Adrenal gland (tissue), 12 donors: ENCODE measurements around the gene SERP2. TPM values are rescaled to one million over a fixed set of nuclear protein-coding genes. Genes with fewer than 3 reads are reported as not detected.

ENCODE experiments used
- DNase-seq, 7 donors: peaks; one replicate each; pipeline ENCODE4 v3.0.0-alpha.2; 2019 to 2020
- H3K27ac ChIP-seq, 5 donors: fragments of 200-600 bp; sonication (generic) in 4 of 5; 1 replicate in 3 of 5; 2 replicates in 2 of 5; pipeline versions ENCODE4 v1.5.1 to v1.8.0; 2016 to 2020; ENCODE audit warnings: mild to moderate bottlenecking in 1 of 5
- H3K27me3 ChIP-seq: fragments of 200-600 bp; 2 replicates; pipeline ENCODE4 v1.8.0; 2021
- H3K36me3 ChIP-seq, 2 donors: fragments of 200-600 bp; replicated peaks in 1 of 2; 1 replicate in 1 of 2; 2 replicates in 1 of 2; pipeline versions ENCODE4 v1.5.1 to v1.8.0; 2018 to 2022
- H3K4me1 ChIP-seq, 2 donors: fragments of 200-600 bp; replicated peaks in 1 of 2; 1 replicate in 1 of 2; 2 replicates in 1 of 2; pipeline versions ENCODE4 v1.5.1 to v1.8.0; 2018 to 2021
- H3K4me3 ChIP-seq, 4 donors: fragments of 200-600 bp; sonication (generic) in 3 of 4; one replicate each; pipeline ENCODE4 v1.5.1; 2016 to 2018
- H3K9me3 ChIP-seq, 3 donors: fragments of 200-600 bp; sonication (generic) in 1 of 3; replicated peaks in 1 of 3; 1 replicate in 2 of 3; 2 replicates in 1 of 3; pipeline versions ENCODE4 v1.5.1 to v1.8.0; 2016 to 2021
- CTCF ChIP-seq, 6 experiments: fragments of 450-650 bp in 4 of 6; fragments of 200-600 bp in 2 of 6; sonication (generic) in 1 of 6; IDR thresholded peaks; 1 replicate in 5 of 6; 2 replicates in 1 of 6; pipeline versions ENCODE4 v1.5.1 to v1.8.0; 2016 to 2021; ENCODE audit warnings: antibody characterized with exemption in 6 of 6, mild to moderate bottlenecking in 2 of 6, moderate library complexity in 1 of 6
- POLR2A ChIP-seq, 2 donors: fragments of 450-650 bp; IDR thresholded peaks; one replicate each; pipeline ENCODE4 v1.6.1; 2017; ENCODE audit warnings: antibody characterized with exemption in 2 of 2, mild to moderate bottlenecking in 2 of 2, moderate library complexity in 1 of 2
- WGBS, 4 donors: extraction: QIAGEN DNeasy Blood & Tissue Kit in 2 of 4; methylation state at CpG; one replicate each; pipeline versions ENCODE4 v1.1.5 to v1.1.7; 2013 to 2017; 5-methylcytosine and 5-hydroxymethylcytosine counted together
- intact Hi-C, 2 donors: fragments of 100-400 bp; cut with DNase I; formaldehyde crosslinking; loops; one replicate each; pipeline versions ENCODE4 v1.14.1 to v1.15.0; 2022 to 2023
- polyA plus RNA-seq, 3 donors: library from polyadenylated mRNA; stranded (reverse); fragments of 200-250 nt in 2 of 3; fragments of 350-450 nt in 1 of 3; fragmentation: Illumina TruSeq in 1 of 3; extraction: RNeasy Lipid Tissue Mini Kit (QIAGEN cat#74804) in 1 of 3; gene quantifications; one replicate each; pipeline ENCODE4 v1.2.3, GENCODE V29; 2013 to 2014
- total RNA-seq, 9 donors: library from RNA; depleted of rRNA in 4 of 9; stranded (reverse); fragments of >200 nt in 4 of 9; fragments of 120-200 nt in 1 of 9; fragmentation: NEBNext Ultra II Directional in 1 of 9; extraction: Animal tissue kit (Norgen Biotek cat#: 25700) in 1 of 9; gene quantifications; one replicate each; pipeline versions ENCODE4 v1.1.0 to v1.2.4, GENCODE V29; 2013 to 2023
- donor health status: healthy with polysubstance abuse.
- donor health status: Bipolar disorder and iron deficiency.
- donor health status: DM: yes; HTN: yes; CAD: no.
- donor health status: DM: no; HTN: no; CAD: no.
- donor health status: DM: no; HTN: no; CAD: no.
- donor health status: DM: yes; HTN: yes; CAD: no.

Gene SERP2
- total and polyA plus RNA-seq, 12 donors, result 2.6 to 11.3 (median 4.5) TPM

- H3K36me3 ChIP-seq, result no peaks in the 10 kb centered on the region
- DNase-seq, result no peak
- H3K27me3 ChIP-seq, result no peaks in the 10 kb centered on the region
- WGBS, 4 donors, result 75 to 93% (median 88%) methylated on average over 1 of the region's 1 CpG
- intact Hi-C loops, result no loop called here
- H3K4me1 ChIP-seq, result no peaks in the 10 kb centered on the region
- H3K4me3 ChIP-seq, result no peak overlapping the region
- no peaks in the 10 kb centered on the region for H3K9me3 ChIP-seq
- TF ChIP-seq CTCF (IDR thresholded peaks at IDR 0.05) (no peak), POLR2A (IDR thresholded peaks at IDR 0.05) (no peak)
- H3K27ac ChIP-seq, result no peak overlapping the region
These were observed 16.3 kb downstream of the SERP2 start for GRCh38 chr13:44389876-44390275.

- Histone ChIP-seq H3K27me3 (no peaks in the 10 kb centered on the region), H3K27ac (no peak overlapping the region), H3K9me3 (no peaks in the 10 kb centered on the region), H3K4me1 (no peaks in the 10 kb centered on the region), H3K36me3 (no peaks in the 10 kb centered on the region), H3K4me3 (no peak overlapping the region)
- no peak for TF ChIP-seq CTCF (IDR thresholded peaks at IDR 0.05)
- TF ChIP-seq POLR2A (IDR thresholded peaks at IDR 0.05), result no peak
- intact Hi-C loops, result no loop called here
- no peak for DNase-seq
- 67 to 83% (median 71%) methylated on average over 7 to 8 of the region's 8 CpGs for WGBS, 4 donors
These were observed 19.8 kb downstream of the SERP2 start for GRCh38 chr13:44393391-44393790.

GRCh38 chr13:44394658-44395057 is 21.0 kb downstream of the SERP2 start:
- no peak overlapping the region for H3K4me3 ChIP-seq
- DNase-seq, result no peak
- intact Hi-C loops, result no loop called here

GRCh38 chr13:44395976-44396694 is 22.5 kb downstream of the SERP2 start:
- intact Hi-C loops, result no loop called here
- Histone ChIP-seq H3K4me1 (no peaks in the 10 kb centered on the region), H3K27me3 (no peaks in the 10 kb centered on the region), H3K4me3 (no peak overlapping the region), H3K27ac (peak overlapping the region in 2 of 5 donors; percentile 42 to 57), H3K9me3 (no peaks in the 10 kb centered on the region), H3K36me3 (no peaks in the 10 kb centered on the region)
- WGBS, 4 donors, result 83 to 89% (median 84%) methylated on average over 8 of the region's 8 CpGs
- no peak for TF ChIP-seq POLR2A (IDR thresholded peaks at IDR 0.05)
- no peak for TF ChIP-seq CTCF (IDR thresholded peaks at IDR 0.05)
- no peak for DNase-seq

More at GRCh38 chr13:44394658-44395057, 21.0 kb downstream of the SERP2 start:
- H3K27me3 ChIP-seq, result no peaks in the 10 kb centered on the region
- TF ChIP-seq POLR2A (IDR thresholded peaks at IDR 0.05), result no peak
- no peak for TF ChIP-seq CTCF (IDR thresholded peaks at IDR 0.05)
- no peaks in the 10 kb centered on the region for H3K36me3 ChIP-seq
- no peak overlapping the region for H3K27ac ChIP-seq
- no peaks in the 10 kb centered on the region for H3K9me3 ChIP-seq
- H3K4me1 ChIP-seq, result no peaks in the 10 kb centered on the region
